GM10847 (cell line): ENCODE measurements around the gene ITGA2.

Source experiments
- POLR2A ChIP-seq: IDR thresholded peaks from 2 replicates; pipeline ENCODE4 v1.6.1; 2011; ENCODE audit not compliant: insufficient read length; ENCODE audit errors: extremely low read depth

Gene ITGA2

DNA sequence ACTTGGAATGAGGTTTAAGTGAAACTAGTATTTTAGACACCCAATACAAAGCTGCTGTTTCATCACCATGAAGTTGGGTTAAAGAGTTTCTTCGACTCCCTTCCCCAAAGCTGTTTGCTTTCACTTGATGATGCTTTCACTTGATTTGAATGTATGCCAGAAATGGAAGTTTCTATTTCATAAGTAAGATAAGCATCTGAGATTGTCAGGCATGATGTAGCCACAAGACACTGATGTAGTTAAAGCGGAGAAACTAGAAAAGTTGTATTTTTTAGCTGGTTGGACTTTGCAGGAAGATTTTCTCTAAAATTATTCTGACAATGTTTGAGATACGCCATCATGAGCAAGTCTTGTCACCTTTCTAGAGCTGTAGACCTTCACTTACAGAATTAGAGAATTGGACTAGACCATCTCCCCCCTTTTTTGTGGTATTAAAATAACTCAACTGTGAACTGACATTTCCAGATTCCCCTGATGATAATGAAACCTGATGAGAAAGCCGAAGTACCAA, 100.4 kb downstream of the ITGA2 start:
- TF ChIP-seq POLR2A = no peak

DNA sequence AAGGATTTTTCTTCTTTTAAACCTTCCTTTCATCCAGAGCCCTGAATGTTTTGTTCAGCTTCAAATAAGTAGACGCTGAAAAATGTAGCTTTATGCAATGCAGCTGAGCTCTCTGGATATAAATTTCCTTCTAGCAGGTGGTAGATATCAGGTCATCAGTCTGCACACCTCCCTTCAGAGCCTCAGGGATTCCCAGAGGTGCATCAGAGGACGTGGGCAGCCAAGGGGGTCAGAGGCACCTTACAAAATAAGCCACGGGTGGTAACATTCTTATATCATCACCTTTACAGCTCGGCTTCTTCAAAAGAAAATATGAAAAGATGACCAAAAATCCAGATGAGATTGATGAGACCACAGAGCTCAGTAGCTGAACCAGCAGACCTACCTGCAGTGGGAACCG, 101.1 kb downstream of the ITGA2 start:
- no peak for TF ChIP-seq POLR2A

DNA sequence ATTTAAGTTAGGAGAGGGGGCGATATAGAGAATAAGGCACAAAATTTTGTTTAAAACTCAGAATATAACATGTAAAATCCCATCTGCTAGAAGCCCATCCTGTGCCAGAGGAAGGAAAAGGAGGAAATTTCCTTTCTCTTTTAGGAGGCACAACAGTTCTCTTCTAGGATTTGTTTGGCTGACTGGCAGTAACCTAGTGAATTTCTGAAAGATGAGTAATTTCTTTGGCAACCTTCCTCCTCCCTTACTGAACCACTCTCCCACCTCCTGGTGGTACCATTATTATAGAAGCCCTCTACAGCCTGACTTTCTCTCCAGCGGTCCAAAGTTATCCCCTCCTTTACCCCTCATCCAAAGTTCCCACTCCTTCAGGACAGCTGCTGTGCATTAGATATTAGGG, 102.1 kb downstream of the ITGA2 start:
- no peak for TF ChIP-seq POLR2A

DNA sequence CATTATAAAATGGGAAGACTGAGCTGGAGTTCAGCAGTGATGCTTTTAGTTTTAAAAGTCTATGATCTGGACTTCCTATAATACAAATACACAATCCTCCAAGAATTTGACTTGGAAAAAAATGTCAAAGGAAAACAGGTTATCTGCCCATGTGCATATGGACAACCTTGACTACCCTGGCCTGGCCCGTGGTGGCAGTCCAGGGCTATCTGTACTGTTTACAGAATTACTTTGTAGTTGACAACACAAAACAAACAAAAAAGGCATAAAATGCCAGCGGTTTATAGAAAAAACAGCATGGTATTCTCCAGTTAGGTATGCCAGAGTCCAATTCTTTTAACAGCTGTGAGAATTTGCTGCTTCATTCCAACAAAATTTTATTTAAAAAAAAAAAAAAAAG, 103.1 kb downstream of the ITGA2 start:
- TF ChIP-seq POLR2A = no peak

DNA sequence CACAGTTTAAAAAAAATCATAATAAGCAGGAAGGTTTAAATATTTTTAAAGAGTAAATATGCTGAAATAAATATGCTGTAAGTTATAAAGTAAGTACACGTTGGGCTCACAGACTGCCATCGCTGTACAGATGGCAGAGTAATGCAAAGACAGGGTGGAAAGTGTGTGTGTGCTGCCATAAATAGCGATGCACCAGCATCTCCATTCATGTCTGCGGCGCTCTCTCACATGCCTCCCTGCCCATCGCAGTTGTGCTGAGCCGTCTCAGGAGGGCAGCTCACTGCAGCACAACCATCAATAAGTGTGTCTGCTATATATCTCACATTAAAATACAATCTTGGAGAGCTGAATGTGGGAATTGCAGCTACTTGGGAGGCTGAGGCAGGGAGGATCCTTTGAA, 106.1 kb downstream of the ITGA2 start:
- no peak for TF ChIP-seq POLR2A

DNA sequence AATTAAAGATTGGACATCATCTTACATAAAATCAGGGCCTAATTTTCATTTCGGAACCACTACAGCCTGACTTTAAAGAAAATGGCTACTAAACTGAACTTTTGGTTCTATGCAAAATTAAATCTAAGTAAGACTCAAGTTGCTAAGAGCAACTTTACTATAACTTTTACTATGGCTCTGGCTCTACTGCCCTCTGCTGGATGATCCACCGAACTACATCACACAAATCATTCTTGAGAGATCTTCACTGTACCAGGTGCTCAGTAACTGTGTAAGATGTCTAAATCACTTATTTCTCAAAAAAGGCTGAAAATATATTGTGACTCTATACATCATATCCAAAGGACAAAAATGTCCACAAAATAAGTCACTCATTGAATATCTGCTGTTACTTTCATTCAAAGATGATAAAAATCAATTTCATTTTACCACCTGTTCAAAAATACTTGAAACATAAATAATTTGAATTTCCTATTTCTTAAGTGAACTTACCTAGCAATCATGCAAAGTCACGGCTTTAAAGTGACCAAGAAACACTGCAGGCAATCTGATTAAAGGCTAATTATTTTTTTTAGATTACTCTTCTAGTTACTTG, 106.9 kb downstream of the ITGA2 start:
- TF ChIP-seq POLR2A = no peak

DNA sequence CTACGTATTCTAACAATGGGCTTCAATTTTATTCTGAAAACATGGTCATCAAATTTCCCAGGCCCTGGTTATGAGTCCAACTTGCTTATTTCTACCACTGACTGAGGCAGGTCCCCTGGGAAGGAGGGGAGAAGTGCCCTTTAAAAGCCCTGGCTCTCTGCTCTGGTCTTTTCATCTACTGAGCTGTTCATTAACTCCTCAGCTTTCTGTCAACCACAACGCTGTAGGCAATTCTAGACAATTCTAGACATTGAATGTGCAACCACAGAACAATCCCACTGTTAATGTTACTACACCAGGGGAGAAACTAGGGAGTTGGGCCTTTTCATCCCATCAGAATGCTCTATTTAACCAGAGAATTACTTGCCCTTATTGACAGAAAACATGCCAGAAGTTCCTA, 110.4 kb downstream of the ITGA2 start:
- no peak for TF ChIP-seq POLR2A

DNA sequence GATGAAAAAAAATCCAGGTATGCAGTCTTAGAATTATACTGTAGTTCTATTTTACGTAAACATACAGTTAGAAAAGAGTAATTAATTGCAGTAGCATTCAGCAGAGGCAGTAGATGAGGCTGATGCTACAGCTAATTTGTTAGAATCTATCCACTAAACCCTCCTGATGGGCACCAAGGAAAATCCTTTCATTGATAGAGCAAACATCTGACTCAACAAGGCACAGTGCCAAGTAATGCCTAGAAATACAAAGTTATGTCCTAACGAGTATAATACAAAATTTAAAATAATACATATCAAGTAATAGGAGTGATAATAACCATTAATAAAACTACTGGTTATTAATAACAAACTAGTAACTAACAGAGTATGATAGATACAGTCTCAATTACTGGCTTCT, 111.5 kb downstream of the ITGA2 start:
- TF ChIP-seq POLR2A = no peak

DNA sequence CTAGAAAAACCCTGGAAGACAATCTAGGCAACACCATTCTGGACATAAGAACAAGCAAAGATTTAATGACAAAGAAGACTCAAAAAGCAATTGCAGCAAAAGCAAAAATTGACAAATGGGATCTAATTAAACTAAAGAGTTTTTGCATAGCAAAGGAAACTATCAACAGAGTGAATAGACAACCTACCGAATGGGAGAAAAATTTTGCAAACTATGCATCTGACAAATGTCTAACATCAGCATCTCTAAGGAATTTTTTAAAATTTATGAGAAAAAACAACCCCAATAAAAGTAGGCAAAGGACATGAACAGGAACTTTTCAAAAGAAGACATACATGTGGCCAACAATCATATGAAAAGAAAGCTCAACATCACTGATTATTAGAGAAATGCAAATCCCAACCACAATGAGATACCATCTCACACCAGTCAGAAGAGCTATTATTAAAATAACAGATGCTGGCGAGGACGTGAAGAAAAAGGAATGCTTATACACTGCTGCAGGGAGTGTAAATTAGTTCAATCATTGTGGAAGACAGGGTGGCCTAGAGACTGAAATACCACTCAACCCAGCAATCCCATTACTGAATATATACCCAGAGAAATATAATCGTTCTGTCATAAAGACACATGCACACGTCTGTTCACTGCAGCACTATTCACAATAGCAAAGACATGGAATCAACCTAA, 116.6 kb downstream of the ITGA2 start:
- TF ChIP-seq POLR2A = no peak

DNA sequence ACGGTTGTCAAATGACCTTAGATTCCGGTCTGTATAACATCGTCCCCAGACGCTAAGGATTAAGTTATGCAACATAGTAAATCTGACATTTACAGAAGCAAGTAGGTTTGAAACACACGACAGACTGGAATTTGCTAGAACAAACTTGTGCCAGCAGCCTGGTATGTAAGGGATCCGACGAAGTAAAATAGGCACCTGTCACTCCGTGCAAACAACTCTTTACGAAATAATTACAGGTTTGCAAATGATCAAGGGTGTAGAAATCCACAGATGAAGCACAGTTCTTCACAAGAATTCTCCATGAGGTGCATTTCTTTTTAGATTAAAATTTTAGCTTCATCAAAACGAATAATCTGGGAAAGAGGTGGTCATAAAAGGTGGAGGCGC, 119.9 kb downstream of the ITGA2 start:
- TF ChIP-seq POLR2A = no peak

DNA sequence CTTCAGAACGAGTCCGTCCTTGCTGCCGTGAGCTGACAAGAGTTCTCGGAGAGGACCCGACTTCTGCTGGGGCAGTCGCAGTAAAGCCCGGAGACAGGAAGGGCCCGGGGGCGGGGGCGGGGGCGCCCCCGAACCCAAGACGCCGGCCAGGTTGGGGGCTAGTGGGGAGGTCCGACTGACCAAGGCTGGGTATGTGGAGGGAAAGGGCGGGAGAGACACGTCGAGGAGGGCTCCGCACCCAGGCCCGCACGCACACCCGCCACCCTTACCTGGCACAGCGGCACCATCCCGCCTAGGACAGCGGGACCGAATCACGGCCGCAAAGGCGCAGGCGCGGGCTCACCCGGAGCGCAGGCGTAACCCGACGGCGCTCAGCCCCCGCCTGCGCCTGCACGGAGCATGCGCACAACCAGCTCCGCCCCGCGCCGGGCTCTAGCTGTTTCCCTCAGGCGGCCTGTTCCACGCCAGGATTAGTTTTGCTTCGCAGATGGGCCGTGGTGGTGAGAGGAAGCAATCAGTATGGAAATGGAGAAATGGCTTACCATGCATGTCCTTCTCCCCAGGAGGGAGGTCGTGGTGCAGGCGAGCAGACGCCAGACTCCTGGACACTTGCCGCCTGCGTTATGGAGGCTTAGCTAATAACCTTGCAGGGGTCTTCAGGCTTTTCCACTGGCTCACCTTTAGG, 120.4 kb downstream of the ITGA2 start, which contains the start of gene MOCS2:
MOCS2 (minus strand) TSS at position 315 of the 685 bp plus-strand sequence. CDS start 2,583 bp downstream, outside the sequence.
- TF ChIP-seq POLR2A = peak; percentile 90

DNA sequence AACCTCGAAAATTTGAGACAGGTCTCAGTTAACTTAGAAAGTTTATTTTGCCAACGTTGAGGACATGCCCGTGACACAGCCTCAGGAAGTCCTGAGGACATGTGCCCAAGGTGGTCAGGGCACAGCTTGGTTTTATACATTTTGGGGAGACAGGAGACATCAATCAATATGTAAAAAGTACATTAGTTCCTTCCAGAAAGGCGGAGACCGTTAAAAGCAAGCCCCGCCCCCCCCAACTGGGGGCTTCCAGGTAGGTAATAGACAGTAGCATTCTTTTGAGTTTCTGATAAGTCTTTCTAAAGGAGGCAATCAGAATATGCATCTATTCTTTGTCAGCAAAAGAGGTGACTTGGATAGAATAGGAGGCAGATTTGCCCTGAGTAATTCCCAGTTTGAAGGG, 121.0 kb downstream of the ITGA2 start:
- TF ChIP-seq POLR2A = no peak

DNA sequence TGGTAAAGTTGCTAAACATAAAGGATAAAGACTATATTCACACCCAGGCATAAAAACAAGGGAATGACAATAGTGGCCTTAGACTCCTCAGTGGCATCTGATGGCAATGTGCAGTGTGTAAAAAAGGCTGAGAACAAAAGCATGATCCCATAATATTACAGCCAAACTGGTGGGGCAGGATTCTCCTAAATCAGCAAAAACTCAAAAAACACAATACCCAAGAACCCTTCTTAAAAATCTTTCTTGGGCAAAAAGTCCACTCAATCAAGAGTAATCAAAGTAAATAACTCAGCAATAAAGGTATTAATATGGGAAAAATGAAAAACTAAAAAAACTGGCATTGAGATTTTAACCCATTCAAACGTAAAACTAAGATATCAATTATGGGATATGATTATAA, 122.0 kb downstream of the ITGA2 start:
- TF ChIP-seq POLR2A = no peak

DNA sequence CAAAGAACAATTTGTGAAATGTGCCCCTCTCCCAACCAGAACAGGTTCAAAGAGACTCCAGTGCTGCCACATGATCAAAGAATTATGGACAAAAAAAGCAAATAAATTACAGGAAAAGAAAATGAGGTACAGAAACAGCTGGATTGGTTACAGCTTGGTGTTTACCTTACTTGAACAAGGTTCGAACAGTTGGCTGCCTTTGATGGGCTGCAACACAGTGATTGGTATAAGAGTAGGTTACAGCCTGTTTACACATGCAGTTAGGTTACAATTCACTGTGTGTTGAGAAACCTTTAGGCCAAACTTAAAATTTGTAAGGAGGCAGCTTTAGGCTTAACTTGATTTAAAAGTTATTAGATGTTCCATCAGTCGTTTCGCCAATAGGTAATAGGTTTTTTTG, 123.8 kb downstream of the ITGA2 start:
- TF ChIP-seq POLR2A = no peak

DNA sequence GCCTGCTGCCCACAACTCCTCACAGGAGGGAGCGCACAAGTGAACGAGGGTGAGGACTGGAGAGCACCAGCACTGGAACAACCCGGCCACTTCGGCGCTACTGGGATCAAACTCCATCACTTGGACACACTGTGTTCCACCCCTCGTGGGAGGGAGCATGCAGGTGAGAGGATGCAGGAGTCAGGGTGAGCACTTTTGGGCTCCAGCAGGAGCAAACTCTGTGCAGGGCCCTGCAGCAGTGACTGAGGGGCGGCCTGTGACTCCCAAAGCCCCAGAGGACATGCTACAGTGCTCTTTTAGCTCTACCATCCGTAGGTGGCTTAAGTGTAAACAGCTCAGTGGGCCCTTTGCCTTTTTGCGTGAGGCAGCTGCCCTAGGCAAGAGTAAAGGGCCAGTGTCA, 124.8 kb downstream of the ITGA2 start:
- no peak for TF ChIP-seq POLR2A

DNA sequence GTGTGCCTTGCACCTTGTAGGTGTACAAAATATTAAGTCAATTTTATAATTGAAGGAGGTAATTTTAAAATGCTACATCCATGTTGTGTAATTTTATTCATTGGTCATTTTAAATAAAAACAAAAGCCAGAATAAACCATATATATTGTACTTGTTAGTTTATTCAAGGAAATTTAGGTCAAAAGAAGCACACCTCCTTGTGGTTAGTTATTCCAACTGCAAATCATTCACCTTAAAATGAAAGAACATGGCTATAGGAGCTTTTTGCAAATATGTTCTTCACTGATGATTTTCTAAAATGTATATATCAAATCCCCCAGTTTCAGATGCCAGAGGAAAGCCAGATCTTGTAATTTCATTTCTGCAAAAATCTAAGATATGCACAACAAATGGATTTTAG, 125.8 kb downstream of the ITGA2 start:
- TF ChIP-seq POLR2A = no peak

DNA sequence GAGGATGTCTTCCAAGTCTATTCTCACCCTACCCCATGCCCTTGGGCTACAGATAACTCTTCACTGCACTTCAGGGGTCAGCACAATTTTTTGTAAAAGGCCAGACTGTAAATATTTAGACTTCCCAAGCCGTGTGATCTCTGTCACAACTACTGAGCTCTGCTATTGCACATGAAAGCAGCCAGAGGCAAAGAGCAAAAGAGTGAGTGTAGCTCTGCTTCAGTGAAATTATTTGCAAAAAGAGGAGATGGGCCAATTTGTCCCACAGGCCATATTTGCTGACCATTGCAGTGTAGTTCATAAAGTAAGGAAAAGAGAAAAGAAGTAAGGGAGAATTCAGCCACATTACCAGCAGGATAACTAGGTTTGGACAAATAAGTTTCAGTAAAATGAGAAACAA, 127.4 kb downstream of the ITGA2 start:
- no peak for TF ChIP-seq POLR2A

DNA sequence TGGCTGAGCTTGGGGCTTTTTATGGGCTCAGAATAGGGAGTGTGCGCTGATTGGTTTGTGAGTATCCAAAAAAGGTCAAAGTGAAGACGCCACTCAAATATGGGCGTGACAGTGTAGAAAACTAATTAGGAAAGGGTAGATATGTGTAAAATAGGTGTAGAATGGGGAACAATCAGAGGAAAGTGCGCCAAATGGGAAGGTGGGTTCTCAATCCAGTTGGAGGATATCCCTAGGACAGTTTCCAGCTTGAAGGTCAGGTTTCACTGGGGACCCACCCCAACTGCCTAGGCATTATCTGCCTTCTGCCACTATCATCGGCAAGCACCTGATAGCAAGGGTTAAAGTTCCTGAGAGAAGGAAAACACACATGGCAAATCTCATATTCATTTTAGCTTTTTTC, 129.7 kb downstream of the ITGA2 start:
- TF ChIP-seq POLR2A = no peak
